8988T (cell line): Measurements from ENCODE around the gene SRGAP1.

Experiments used
- DNase-seq: peaks from one replicate; pipeline ENCODE4 v3.0.0; 2011

SRGAP1 gene

GRCh38 chr12:63977441-63977840 lies 132.9 kb downstream of the SRGAP1 start:
- DNase-seq: no peak

- no peak for DNase-seq
Observed at GRCh38 chr12:63978519-63978918, 134.0 kb downstream of the SRGAP1 start.

- DNase-seq: no peak
Observed at GRCh38 chr12:63980211-63980610, 135.7 kb downstream of the SRGAP1 start.

- DNase-seq: no peak
Observed at GRCh38 chr12:63981343-63981742, 136.8 kb downstream of the SRGAP1 start.

- no peak for DNase-seq
Observed at GRCh38 chr12:63982604-63983295, 138.2 kb downstream of the SRGAP1 start.

- no peak for DNase-seq
Observed at GRCh38 chr12:63985456-63985855, 141.0 kb downstream of the SRGAP1 start.

- DNase-seq: no peak
Observed at GRCh38 chr12:63985945-63986344, 141.4 kb downstream of the SRGAP1 start.

- no peak for DNase-seq
Observed at GRCh38 chr12:63989301-63989845, 144.9 kb downstream of the SRGAP1 start.

- DNase-seq: no peak
Observed at GRCh38 chr12:63990828-63991547, 146.5 kb downstream of the SRGAP1 start.

- no peak for DNase-seq
Observed at GRCh38 chr12:63994704-63995103, 150.2 kb downstream of the SRGAP1 start.

GRCh38 chr12:63995512-63995911 lies 151.0 kb downstream of the SRGAP1 start:
- DNase-seq: no peak

GRCh38 chr12:63996556-63996955 lies 152.1 kb downstream of the SRGAP1 start:
- no peak for DNase-seq

GRCh38 chr12:63997198-63997597 lies 152.7 kb downstream of the SRGAP1 start:
- DNase-seq: no peak

GRCh38 chr12:63998584-63998983 lies 154.1 kb downstream of the SRGAP1 start:
- no peak for DNase-seq

- no peak for DNase-seq
Observed at GRCh38 chr12:63999853-64000252, 155.4 kb downstream of the SRGAP1 start.

GRCh38 chr12:64001439-64001838 lies 156.9 kb downstream of the SRGAP1 start:
- DNase-seq: no peak

- DNase-seq: no peak
Observed at GRCh38 chr12:64004641-64005040, 160.1 kb downstream of the SRGAP1 start.

- no peak for DNase-seq
Observed at GRCh38 chr12:64006211-64006825, 161.8 kb downstream of the SRGAP1 start.

GRCh38 chr12:64007853-64008252 lies 163.4 kb downstream of the SRGAP1 start:
- DNase-seq: no peak

GRCh38 chr12:64008596-64008995 lies 164.1 kb downstream of the SRGAP1 start:
- DNase-seq: no peak

GRCh38 chr12:64009321-64010068 lies 165.0 kb downstream of the SRGAP1 start:
- DNase-seq: no peak

GRCh38 chr12:64010069-64010686 lies 165.7 kb downstream of the SRGAP1 start:
- DNase-seq: no peak

GRCh38 chr12:64016521-64016920 lies 172.0 kb downstream of the SRGAP1 start:
- no peak for DNase-seq
